HepG2 (cell line): ENCODE results near the gene VPS13D. TPM values are rescaled to one million over a fixed set of nuclear protein-coding genes. Genes with fewer than 3 reads are reported as not detected.
A peak's percentile ranks its signal among the peaks of the same experiment; 100 is the strongest.

ENCODE experiments used
- ATF7-NPFF ChIP-seq: sonication (generic); formaldehyde crosslinking; IDR thresholded peaks from 2 replicates; pipeline ENCODE4 v1.8.1; 2023; ENCODE audit warnings: mild to moderate bottlenecking, low read depth, missing genetic modification reagents, moderate library complexity
- GFI1 ChIP-seq: sonication (generic); formaldehyde crosslinking; IDR thresholded peaks from 2 replicates; pipeline ENCODE4 v1.5.0; 2020; ENCODE audit warnings: missing genetic modification reagents, mild to moderate bottlenecking, borderline replicate concordance
- HHEX ChIP-seq: IDR thresholded peaks from 2 replicates; pipeline ENCODE4 v1.6.1; 2016; ENCODE audit warnings: control low read depth
- HNRNPL ChIP-seq: fragments of 200-400 bp; formaldehyde crosslinking; IDR thresholded peaks from 2 replicates; pipeline ENCODE4 v1.6.1; 2017; ENCODE audit warnings: mild to moderate bottlenecking, low read depth, low read length
- NFE2L1 ChIP-seq: sonication (generic); formaldehyde crosslinking; IDR thresholded peaks from 2 replicates; pipeline ENCODE4 v1.4.0; 2020; ENCODE audit warnings: missing genetic modification reagents, mild to moderate bottlenecking, borderline replicate concordance
- PRPF4 ChIP-seq: fragments of 200-400 bp; formaldehyde crosslinking; IDR thresholded peaks from 2 replicates; pipeline ENCODE4 v1.6.1; 2016; ENCODE audit warnings: low read length, low read depth; ENCODE audit not compliant: poor library complexity, severe bottlenecking
- RARA ChIP-seq: IDR thresholded peaks from 2 replicates; pipeline ENCODE4 v1.6.1; 2016; ENCODE audit warnings: missing genetic modification reagents, missing compliant biosample characterization
- REST ChIP-seq, 2 experiments: IDR thresholded peaks; 2 replicates each; pipeline ENCODE4 v1.6.1; 2011 to 2012; ENCODE audit warnings: low read length in 2 of 2, borderline replicate concordance in 1 of 2, low read depth in 1 of 2, mild to moderate bottlenecking in 1 of 2, moderate library complexity in 1 of 2
- RFXAP ChIP-seq: sonication (generic); formaldehyde crosslinking; IDR thresholded peaks from 2 replicates; pipeline ENCODE4 v1.4.0; 2020; ENCODE audit warnings: missing genetic modification reagents, borderline replicate concordance
- SP4 ChIP-seq: sonication (generic); formaldehyde crosslinking; IDR thresholded peaks from 2 replicates; pipeline ENCODE4 v1.8.1; 2023; ENCODE audit warnings: mild to moderate bottlenecking, missing genetic modification reagents
- XRCC5 ChIP-seq: fragments of 200-400 bp; formaldehyde crosslinking; optimal IDR thresholded peaks from 2 replicates; pipeline ENCODE3; 2017; ENCODE audit warnings: mild to moderate bottlenecking, low read length
- ZNF136 ChIP-seq: sonication (generic); formaldehyde crosslinking; IDR thresholded peaks from 2 replicates; pipeline ENCODE4 v1.8.1; 2022; ENCODE audit warnings: low read depth, mild to moderate bottlenecking, moderate library complexity, missing genetic modification reagents
- ZNF317 ChIP-seq: sonication (generic); formaldehyde crosslinking; IDR thresholded peaks from 2 replicates; pipeline ENCODE4 v1.5.0; 2020; ENCODE audit warnings: mild to moderate bottlenecking, missing genetic modification reagents
- ZNF331 ChIP-seq: sonication (generic); formaldehyde crosslinking; IDR thresholded peaks from 2 replicates; pipeline ENCODE4 v1.4.0; 2020; ENCODE audit warnings: missing genetic modification reagents
- ZNF629 ChIP-seq: sonication (generic); formaldehyde crosslinking; conservative IDR thresholded peaks from 2 replicates; pipeline ENCODE4 v1.5.0; 2020; ENCODE audit warnings: missing genetic modification reagents
- polyA plus RNA-seq, 8 experiments: library from polyadenylated mRNA; depleted of rRNA in 3 of 8; stranded (reverse) in 7 of 8; unstranded in 1 of 8; fragments of >200 nt; fragmentation: Illumina TruSeq in 4 of 8; extraction: Trizol in 4 of 8; gene quantifications; 2 replicates each; pipeline versions ENCODE4 v1.2.1 to v1.2.3, GENCODE V29; 2011 to 2016; ENCODE audit warnings: low read depth in 4 of 8, missing spikeins in 1 of 8, mixed read lengths in 1 of 8; ENCODE audit not compliant: insufficient read depth in 1 of 8
- total RNA-seq, 5 experiments: library from RNA; depleted of rRNA; stranded (reverse); fragments of >200 nt; fragmentation: Illumina TruSeq; extraction: Trizol; gene quantifications; 2 replicates each; pipeline ENCODE4 v1.2.3, GENCODE V29; 2016; ENCODE audit warnings: low read depth in 1 of 5
- TF ChIP-seq, protein P1 (sequence below): sonication (generic); formaldehyde crosslinking; IDR thresholded peaks from 2 replicates; pipeline ENCODE4 v1.4.0; 2020; ENCODE audit warnings: missing genetic modification reagents, borderline replicate concordance
- TF ChIP-seq, protein P2 (sequence below): sonication (generic); formaldehyde crosslinking; IDR thresholded peaks from 2 replicates; pipeline ENCODE4 v1.8.0; 2022; ENCODE audit warnings: mild to moderate bottlenecking, missing genetic modification reagents, moderate library complexity
- TF ChIP-seq, protein P3 (sequence below): sonication (generic); formaldehyde crosslinking; IDR thresholded peaks from 2 replicates; pipeline ENCODE4 v1.5.0; 2020; ENCODE audit warnings: mild to moderate bottlenecking, low read depth, missing genetic modification reagents, borderline replicate concordance
- TF ChIP-seq, protein P4 (sequence below): sonication (generic); formaldehyde crosslinking; conservative IDR thresholded peaks from 2 replicates; pipeline ENCODE4 v1.4.0; 2020; ENCODE audit warnings: missing genetic modification reagents

The VPS13D gene
- total and polyA plus RNA-seq, 2 of the 13 experiments (the other 11 are each of a cell fraction or from before 2014, with no cell fraction given), result 8.6 to 13.9 TPM

- TF ChIP-seq, protein P1, sequence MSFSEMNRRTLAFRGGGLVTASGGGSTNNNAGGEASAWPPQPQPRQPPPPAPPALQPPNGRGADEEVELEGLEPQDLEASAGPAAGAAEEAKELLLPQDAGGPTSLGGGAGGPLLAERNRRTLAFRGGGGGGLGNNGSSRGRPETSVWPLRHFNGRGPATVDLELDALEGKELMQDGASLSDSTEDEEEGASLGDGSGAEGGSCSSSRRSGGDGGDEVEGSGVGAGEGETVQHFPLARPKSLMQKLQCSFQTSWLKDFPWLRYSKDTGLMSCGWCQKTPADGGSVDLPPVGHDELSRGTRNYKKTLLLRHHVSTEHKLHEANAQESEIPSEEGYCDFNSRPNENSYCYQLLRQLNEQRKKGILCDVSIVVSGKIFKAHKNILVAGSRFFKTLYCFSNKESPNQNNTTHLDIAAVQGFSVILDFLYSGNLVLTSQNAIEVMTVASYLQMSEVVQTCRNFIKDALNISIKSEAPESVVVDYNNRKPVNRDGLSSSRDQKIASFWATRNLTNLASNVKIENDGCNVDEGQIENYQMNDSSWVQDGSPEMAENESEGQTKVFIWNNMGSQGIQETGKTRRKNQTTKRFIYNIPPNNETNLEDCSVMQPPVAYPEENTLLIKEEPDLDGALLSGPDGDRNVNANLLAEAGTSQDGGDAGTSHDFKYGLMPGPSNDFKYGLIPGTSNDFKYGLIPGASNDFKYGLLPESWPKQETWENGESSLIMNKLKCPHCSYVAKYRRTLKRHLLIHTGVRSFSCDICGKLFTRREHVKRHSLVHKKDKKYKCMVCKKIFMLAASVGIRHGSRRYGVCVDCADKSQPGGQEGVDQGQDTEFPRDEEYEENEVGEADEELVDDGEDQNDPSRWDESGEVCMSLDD (CRISPR knock-in tag), result peak; percentile 78; the same call in 1 of the 2 replicates
- TF ChIP-seq ZNF629 (CRISPR knock-in tag) (no peak), REST (IDR thresholded peaks at IDR 0.05; ENCODE audit: borderline replicate concordance in 1 of 2, low read depth in 1 of 2, low read length in 2 of 2) (peak in 1 of 2 experiments; percentile 78; a peak in 2 of 4 replicates), PRPF4 (no peak), RARA (CRISPR knock-in tag) (peak; percentile 99), SP4 (no peak; the same call in 1 of the 2 replicates), NFE2L1 (CRISPR knock-in tag) (no peak), RFXAP (peak; percentile 80), HHEX (CRISPR knock-in tag) (peak; percentile 51), ZNF331 (CRISPR knock-in tag) (peak; percentile 90), GFI1 (CRISPR knock-in tag) (peak; percentile 97), XRCC5 (no peak), ZNF136 (0 out of 2 replicates have a peak, but pooled peaks have one; percentile 25), ATF7-NPFF (CRISPR knock-in tag) (0 out of 2 replicates have a peak, but pooled peaks have one; percentile 26), ZNF317 (peak; percentile 57; the same call in 1 of the 2 replicates), HNRNPL (peak; percentile 83)
- TF ChIP-seq, protein P2, sequence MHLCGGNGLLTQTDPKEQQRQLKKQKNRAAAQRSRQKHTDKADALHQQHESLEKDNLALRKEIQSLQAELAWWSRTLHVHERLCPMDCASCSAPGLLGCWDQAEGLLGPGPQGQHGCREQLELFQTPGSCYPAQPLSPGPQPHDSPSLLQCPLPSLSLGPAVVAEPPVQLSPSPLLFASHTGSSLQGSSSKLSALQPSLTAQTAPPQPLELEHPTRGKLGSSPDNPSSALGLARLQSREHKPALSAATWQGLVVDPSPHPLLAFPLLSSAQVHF (CRISPR knock-in tag), result no peak
- TF ChIP-seq, protein P3, sequence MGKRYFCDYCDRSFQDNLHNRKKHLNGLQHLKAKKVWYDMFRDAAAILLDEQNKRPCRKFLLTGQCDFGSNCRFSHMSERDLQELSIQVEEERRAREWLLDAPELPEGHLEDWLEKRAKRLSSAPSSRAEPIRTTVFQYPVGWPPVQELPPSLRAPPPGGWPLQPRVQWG (CRISPR knock-in tag), result no peak
- TF ChIP-seq, protein P4, sequence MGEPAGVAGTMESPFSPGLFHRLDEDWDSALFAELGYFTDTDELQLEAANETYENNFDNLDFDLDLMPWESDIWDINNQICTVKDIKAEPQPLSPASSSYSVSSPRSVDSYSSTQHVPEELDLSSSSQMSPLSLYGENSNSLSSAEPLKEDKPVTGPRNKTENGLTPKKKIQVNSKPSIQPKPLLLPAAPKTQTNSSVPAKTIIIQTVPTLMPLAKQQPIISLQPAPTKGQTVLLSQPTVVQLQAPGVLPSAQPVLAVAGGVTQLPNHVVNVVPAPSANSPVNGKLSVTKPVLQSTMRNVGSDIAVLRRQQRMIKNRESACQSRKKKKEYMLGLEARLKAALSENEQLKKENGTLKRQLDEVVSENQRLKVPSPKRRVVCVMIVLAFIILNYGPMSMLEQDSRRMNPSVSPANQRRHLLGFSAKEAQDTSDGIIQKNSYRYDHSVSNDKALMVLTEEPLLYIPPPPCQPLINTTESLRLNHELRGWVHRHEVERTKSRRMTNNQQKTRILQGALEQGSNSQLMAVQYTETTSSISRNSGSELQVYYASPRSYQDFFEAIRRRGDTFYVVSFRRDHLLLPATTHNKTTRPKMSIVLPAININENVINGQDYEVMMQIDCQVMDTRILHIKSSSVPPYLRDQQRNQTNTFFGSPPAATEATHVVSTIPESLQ (CRISPR knock-in tag), result peak; percentile 75; the same call in 1 of the 2 replicates
Measured at GRCh38 chr1:12528021-12528852, 298.4 kb downstream of the VPS13D start (continued).
